Caco-2 (cell line): ENCODE results near the gene TLCD3B. TPM values are rescaled to one million over a fixed set of nuclear protein-coding genes. Genes with fewer than 3 reads are reported as not detected.

Source experiments
- BruUV-seq: library from RNA; stranded (reverse); fragments of 400-500 nt; replicated peaks from 2 replicates; lab custom pipeline; 2021; lab: Mats Ljungman, UMichigan
- CTCF ChIA-PET: fragments of 300-600 bp; sonication (Branson Sonifier 250); formaldehyde crosslinking; loops from one replicate; lab custom pipeline; 2022; ENCODE audit warnings: antibody characterized with exemption; lab: Charles Lee
- POLR2A ChIA-PET: fragments of 300-600 bp; sonication (Branson Sonifier 250); formaldehyde crosslinking; loops from one replicate; lab custom pipeline; 2022; ENCODE audit warnings: antibody characterized with exemption; lab: Charles Lee
- DNase-seq, 2 experiments: peaks; one replicate each; pipeline versions ENCODE4 v3.0.0 to v3.0.0-alpha.2; 2020 to 2022
- H3K27me3 ChIP-seq: replicated peaks from 2 replicates; pipeline ENCODE4 v1.6.0; 2011; ENCODE audit warnings: low read length; ENCODE audit not compliant: control insufficient read depth, insufficient read depth
- H3K36me3 ChIP-seq: 2 replicates; pipeline ENCODE4 v1.5.1; 2011; ENCODE audit warnings: low read length; ENCODE audit not compliant: control insufficient read depth, insufficient read depth
- H3K4me1 ChIP-seq: fragments of 250-450 bp; sonication (Bioruptor Pico); 2 replicates; pipeline ENCODE4 v1.5.1; 2020; ENCODE audit warnings: mild to moderate bottlenecking
- H3K4me3 ChIP-seq: 2 replicates; pipeline ENCODE4 v1.5.1; 2011; ENCODE audit warnings: low read depth, mild to moderate bottlenecking, control low read depth, low read length
- H3K9me3 ChIP-seq: fragments of 250-450 bp; sonication (Bioruptor Pico); 2 replicates; pipeline ENCODE4 v1.5.1; 2020; ENCODE audit warnings: mild to moderate bottlenecking, moderate library complexity
- H3K27ac Mint-ChIP-seq: one replicate; pipeline ENCODE4 v1.8.0; 2022; ENCODE audit warnings: mixed read lengths; ENCODE audit not compliant: unreplicated experiment
- H3K27me3 Mint-ChIP-seq: one replicate; pipeline ENCODE4 v1.8.0; 2022; ENCODE audit warnings: mixed read lengths; ENCODE audit not compliant: insufficient read depth, unreplicated experiment
- H3K36me3 Mint-ChIP-seq: one replicate; pipeline ENCODE4 v1.8.0; 2022; ENCODE audit warnings: mild to moderate bottlenecking, mixed read lengths; ENCODE audit not compliant: insufficient read depth, unreplicated experiment
- H3K4me1 Mint-ChIP-seq: one replicate; pipeline ENCODE4 v1.8.0; 2022; ENCODE audit warnings: low read depth, mixed read lengths; ENCODE audit not compliant: unreplicated experiment
- H3K4me3 Mint-ChIP-seq: one replicate; pipeline ENCODE4 v1.8.0; 2022; ENCODE audit warnings: mild to moderate bottlenecking, moderate library complexity, mixed read lengths; ENCODE audit not compliant: unreplicated experiment
- H3K9me3 Mint-ChIP-seq: one replicate; pipeline ENCODE4 v1.8.0; 2022; ENCODE audit warnings: mixed read lengths; ENCODE audit not compliant: unreplicated experiment
- intact Hi-C: fragments of 100-400 bp; cut with micrococcal nuclease; formaldehyde crosslinking; loops from one replicate; pipeline ENCODE4 v1.10.0; 2022; ENCODE audit not compliant: unreplicated experiment
- total RNA-seq: library from RNA; stranded (reverse); gene quantifications from 2 replicates; pipeline ENCODE4 v1.2.3, GENCODE V29; 2022
- TF ChIP-seq, protein P1 (sequence below), 2 experiments: fragments of 200-600 bp in 1 of 2; IDR thresholded peaks; 1 replicate in 1 of 2; 2 replicates in 1 of 2; pipeline versions ENCODE4 v1.5.1 to v1.8.0; 2011 to 2022; ENCODE audit warnings: antibody characterized with exemption in 1 of 2, control low read depth in 1 of 2, inconsistent platforms in 1 of 2, low read depth in 1 of 2, low read length in 1 of 2, mild to moderate bottlenecking in 1 of 2, moderate library complexity in 1 of 2; ENCODE audit not compliant: insufficient read depth in 1 of 2, severe bottlenecking in 1 of 2, unreplicated experiment in 1 of 2

TLCD3B gene
- total RNA-seq, 1 experiment from 2014 or later: 0.48 TPM

DNA sequence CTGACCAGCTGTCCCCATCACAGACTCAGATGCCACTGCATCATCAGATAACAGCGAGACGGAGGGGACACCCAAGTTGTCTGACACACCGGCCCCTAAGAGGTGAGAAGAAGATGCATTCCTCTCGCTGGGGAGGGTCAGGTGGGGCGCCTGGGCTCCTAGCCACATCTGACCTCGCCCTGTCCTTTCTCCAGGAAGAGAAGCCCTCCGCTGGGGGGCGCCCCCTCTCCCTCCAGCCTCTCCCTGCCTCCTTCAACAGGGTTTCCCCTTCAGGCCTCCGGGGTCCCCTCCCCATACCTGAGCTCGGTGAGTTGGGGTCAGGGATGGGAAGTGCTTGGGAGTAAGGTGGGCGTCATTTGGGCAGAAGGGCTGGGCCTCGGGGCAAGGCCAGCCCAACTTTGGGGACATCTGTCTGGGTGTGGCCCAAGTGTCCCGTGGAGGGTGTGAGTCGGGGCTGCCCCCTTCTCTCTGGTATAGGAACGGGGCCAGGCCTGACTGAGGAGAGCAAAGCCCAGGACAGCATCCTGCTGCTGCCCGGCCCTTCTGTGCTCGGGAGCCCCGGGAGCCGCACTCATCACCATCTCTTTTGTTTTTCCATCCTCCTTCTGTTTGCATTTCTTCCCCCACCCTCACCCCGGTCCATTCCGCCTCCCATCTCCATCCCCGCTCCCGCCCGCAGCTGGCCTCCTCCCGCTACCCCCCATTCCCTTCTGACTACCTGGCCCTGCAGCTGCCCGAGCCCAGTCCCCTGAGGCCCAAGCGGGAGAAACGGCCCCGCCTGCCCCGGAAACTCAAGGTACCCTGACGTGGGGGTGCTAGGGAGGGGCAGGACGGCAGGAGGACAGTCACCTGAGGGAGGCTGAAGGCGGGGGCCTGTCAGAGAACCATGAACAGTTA, 30.1 kb downstream of the TLCD3B start:
- intact Hi-C loops: no loop called here
- no peak for DNase-seq
- no TSS peak for BruUV-seq
- no peak overlapping the region for H3K4me3 ChIP-seq
- CTCF ChIA-PET: no interaction called here
- Mint-ChIP-seq H3K4me1 (no peaks in the 10 kb centered on the region), H3K27me3 (no peaks in the 10 kb centered on the region), H3K36me3 (peaks cover 36% of the 10 kb centered on the region), H3K9me3 (no peaks in the 10 kb centered on the region), H3K27ac (no peak overlapping the region), H3K4me3 (no peak overlapping the region)
- no peaks in the 10 kb centered on the region for H3K9me3 ChIP-seq
- POLR2A ChIA-PET: no interaction called here
- no peaks in the 10 kb centered on the region for H3K27me3 ChIP-seq
- TF ChIP-seq, protein P1, sequence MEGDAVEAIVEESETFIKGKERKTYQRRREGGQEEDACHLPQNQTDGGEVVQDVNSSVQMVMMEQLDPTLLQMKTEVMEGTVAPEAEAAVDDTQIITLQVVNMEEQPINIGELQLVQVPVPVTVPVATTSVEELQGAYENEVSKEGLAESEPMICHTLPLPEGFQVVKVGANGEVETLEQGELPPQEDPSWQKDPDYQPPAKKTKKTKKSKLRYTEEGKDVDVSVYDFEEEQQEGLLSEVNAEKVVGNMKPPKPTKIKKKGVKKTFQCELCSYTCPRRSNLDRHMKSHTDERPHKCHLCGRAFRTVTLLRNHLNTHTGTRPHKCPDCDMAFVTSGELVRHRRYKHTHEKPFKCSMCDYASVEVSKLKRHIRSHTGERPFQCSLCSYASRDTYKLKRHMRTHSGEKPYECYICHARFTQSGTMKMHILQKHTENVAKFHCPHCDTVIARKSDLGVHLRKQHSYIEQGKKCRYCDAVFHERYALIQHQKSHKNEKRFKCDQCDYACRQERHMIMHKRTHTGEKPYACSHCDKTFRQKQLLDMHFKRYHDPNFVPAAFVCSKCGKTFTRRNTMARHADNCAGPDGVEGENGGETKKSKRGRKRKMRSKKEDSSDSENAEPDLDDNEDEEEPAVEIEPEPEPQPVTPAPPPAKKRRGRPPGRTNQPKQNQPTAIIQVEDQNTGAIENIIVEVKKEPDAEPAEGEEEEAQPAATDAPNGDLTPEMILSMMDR (IDR thresholded peaks at IDR 0.05; ENCODE audit: insufficient read depth in 1 of 2, low read depth in 1 of 2, low read length in 1 of 2, severe bottlenecking in 1 of 2, unreplicated experiment in 1 of 2): no peak
- H3K36me3 ChIP-seq: no peaks in the 10 kb centered on the region
- peaks cover 5% of the 10 kb centered on the region; the same call in 1 of the 2 replicates for H3K4me1 ChIP-seq

DNA sequence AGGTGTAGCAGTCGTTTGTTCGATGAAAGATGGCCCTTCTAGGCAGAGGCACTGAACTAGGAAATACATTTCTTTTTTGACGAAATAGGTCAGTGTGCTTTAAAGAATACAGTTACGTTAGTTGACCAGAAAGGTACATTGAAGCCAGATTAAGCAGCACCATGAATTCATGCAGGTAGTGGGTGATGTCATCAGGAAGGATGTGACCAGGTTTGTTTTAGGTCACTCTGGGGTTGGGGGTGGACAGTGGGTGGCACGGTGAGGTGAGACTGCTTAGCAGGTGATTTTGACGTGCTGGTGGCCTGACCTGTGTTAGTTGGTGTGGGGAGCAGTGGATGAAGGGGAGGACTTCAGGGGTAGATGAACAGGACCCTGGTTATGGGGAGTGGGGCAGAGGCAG, 31.5 kb downstream of the TLCD3B start:
- Histone ChIP-seq H3K36me3 (no peaks in the 10 kb centered on the region), H3K4me3 (no peak overlapping the region), H3K27me3 (no peaks in the 10 kb centered on the region), H3K9me3 (no peaks in the 10 kb centered on the region), H3K4me1 (peaks cover 8% of the 10 kb centered on the region; the same call in 1 of the 2 replicates)
- H3K36me3 Mint-ChIP-seq: peaks cover 48% of the 10 kb centered on the region
- peaks cover 3% of the 10 kb centered on the region for H3K4me1 Mint-ChIP-seq
- no peak overlapping the region for H3K27ac Mint-ChIP-seq
- TF ChIP-seq, protein P1 (IDR thresholded peaks at IDR 0.05; ENCODE audit: insufficient read depth in 1 of 2, low read depth in 1 of 2, low read length in 1 of 2, severe bottlenecking in 1 of 2, unreplicated experiment in 1 of 2): no peak
- no TSS peak for BruUV-seq
- H3K4me3 Mint-ChIP-seq: no peak overlapping the region
- no peaks in the 10 kb centered on the region for H3K27me3 Mint-ChIP-seq
- DNase-seq: no peak
- CTCF ChIA-PET: no interaction called here
- intact Hi-C loops: loop anchor here (10.0 kb wide), 1 partner anchor 185 kb away; the partner anchor contains the start of genes PAGR1 and PRRT2
- POLR2A ChIA-PET: no interaction called here
- no peaks in the 10 kb centered on the region for H3K9me3 Mint-ChIP-seq

DNA sequence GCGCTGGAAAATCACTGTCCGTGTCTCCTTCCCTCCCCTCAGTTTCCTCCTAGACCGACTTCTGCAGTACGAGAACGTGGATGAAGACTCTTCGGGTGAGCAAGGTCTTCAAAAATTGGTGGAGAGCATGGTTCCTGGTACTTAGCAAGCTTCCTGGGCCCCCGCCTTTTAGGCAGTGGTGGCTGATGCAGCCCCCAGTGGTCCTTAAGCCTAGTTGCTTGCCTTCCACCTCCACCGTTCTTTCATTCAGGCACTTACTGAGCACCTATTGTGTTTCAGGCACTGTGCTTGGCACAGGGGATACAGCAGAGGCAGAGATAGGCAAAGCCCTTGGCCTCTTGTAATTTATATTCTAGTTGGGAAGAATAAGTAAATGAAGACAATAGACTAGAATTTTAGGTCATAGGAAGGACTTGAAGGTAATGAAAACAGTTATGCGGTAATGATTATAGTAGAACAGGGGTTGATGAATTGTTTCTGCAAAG, 34.3 kb downstream of the TLCD3B start:
- H3K36me3 Mint-ChIP-seq: peaks cover 47% of the 10 kb centered on the region
- H3K27ac Mint-ChIP-seq: peak overlapping the region; percentile 65
- Histone ChIP-seq H3K27me3 (no peaks in the 10 kb centered on the region), H3K4me1 (peaks cover 11% of the 10 kb centered on the region; the same call in 1 of the 2 replicates), H3K9me3 (no peaks in the 10 kb centered on the region), H3K36me3 (no peaks in the 10 kb centered on the region), H3K4me3 (peak overlapping the region; percentile 68)
- intact Hi-C loops: loop anchor here (10.0 kb wide), 1 partner anchor 182 kb away; the partner anchor contains the start of genes PAGR1 and PRRT2
- no peaks in the 10 kb centered on the region for H3K9me3 Mint-ChIP-seq
- BruUV-seq: no TSS peak
- peak overlapping the region; percentile 99 for H3K4me3 Mint-ChIP-seq
- H3K27me3 Mint-ChIP-seq: no peaks in the 10 kb centered on the region
- CTCF ChIA-PET: no interaction called here
- no peak for DNase-seq
- H3K4me1 Mint-ChIP-seq: peaks cover 12% of the 10 kb centered on the region
- TF ChIP-seq, protein P1 (IDR thresholded peaks at IDR 0.05; ENCODE audit: insufficient read depth in 1 of 2, low read depth in 1 of 2, low read length in 1 of 2, severe bottlenecking in 1 of 2, unreplicated experiment in 1 of 2): no peak
- POLR2A ChIA-PET: interaction anchor here (0.5 kb wide), 1 partner anchor 15 kb away, joined by 10 read pairs; no protein-coding TSS in a partner anchor
